Erythroblast (primary cell): ENCODE data around the gene CRACR2A.

Experiments used
- GATA1 ChIP-seq: IDR thresholded peaks from 2 replicates; pipeline ENCODE4 v1.6.1; 2011; ENCODE audit warnings: low read depth, mild to moderate bottlenecking, control low read depth, low read length, moderate library complexity
- POLR2A ChIP-seq: IDR thresholded peaks from 2 replicates; pipeline ENCODE4 v1.6.1; 2011; ENCODE audit warnings: mild to moderate bottlenecking, low read length

GRCh38 chr12:3667485-3667884 lies 85.4 kb downstream of the CRACR2A start:
- no peak for TF ChIP-seq POLR2A
- no peak for TF ChIP-seq GATA1
